K562 (cell line): ENCODE measurements around the gene MOB3C.

Experiments
- ARNT ChIP-seq, 2 experiments: fragments of 450-650 bp; IDR thresholded peaks; 2 replicates each; pipeline ENCODE4 v1.6.1; 2016; ENCODE audit warnings: mild to moderate bottlenecking in 1 of 2
- BRCA1 ChIP-seq, 2 experiments: fragments of 450-650 bp in 1 of 2; sonication (generic) in 1 of 2; formaldehyde crosslinking in 1 of 2; IDR thresholded peaks; 2 replicates each; pipeline versions ENCODE4 v1.5.0 to v1.6.1; 2017 to 2020; ENCODE audit warnings: mild to moderate bottlenecking in 1 of 2, missing genetic modification reagents in 1 of 2
- ESRRA ChIP-seq: fragments of 450-650 bp; IDR thresholded peaks from 2 replicates; pipeline ENCODE4 v1.6.1; 2014; ENCODE audit warnings: low read depth, mild to moderate bottlenecking, moderate library complexity, borderline replicate concordance
- GATA2 ChIP-seq: sonication (generic); formaldehyde crosslinking; IDR thresholded peaks from 2 replicates; pipeline ENCODE4 v1.4.0; 2020; ENCODE audit warnings: mild to moderate bottlenecking, missing genetic modification reagents
- KDM1A ChIP-seq, 2 experiments: fragments of 450-650 bp; IDR thresholded peaks; 2 replicates each; pipeline ENCODE4 v1.6.1; 2016; ENCODE audit warnings: mild to moderate bottlenecking in 2 of 2
- POLR2A ChIP-seq: fragments of 450-650 bp; conservative IDR thresholded peaks from 2 replicates; pipeline ENCODE4 v1.6.1; 2016
- TCF3 ChIP-seq: sonication (generic); formaldehyde crosslinking; IDR thresholded peaks from 2 replicates; pipeline ENCODE4 v1.4.0; 2020; ENCODE audit warnings: mild to moderate bottlenecking, missing genetic modification reagents
- YY1 ChIP-seq, 3 experiments: IDR thresholded peaks; 2 replicates each; pipeline ENCODE4 v1.6.1; 2011; ENCODE audit warnings: low read length in 2 of 3, mild to moderate bottlenecking in 2 of 3, moderate library complexity in 2 of 3, borderline replicate concordance in 1 of 3, control low read depth in 1 of 3, low read depth in 1 of 3; ENCODE audit not compliant: insufficient read depth in 3 of 3, insufficient replicate concordance in 2 of 3, control insufficient read depth in 1 of 3, insufficient read length in 1 of 3; ENCODE audit errors: extremely low read depth in 1 of 3
- ZNF354B ChIP-seq: fragments of 250-450 bp; sonication (Bioruptor Pico); IDR thresholded peaks from 2 replicates; pipeline ENCODE4 v1.4.0; 2020
- TF ChIP-seq, protein P1 (sequence below), 3 experiments: IDR thresholded peaks in 2 of 3; conservative IDR thresholded peaks in 1 of 3; 2 replicates each; pipeline ENCODE4 v1.5.1; 2011 to 2012; ENCODE audit warnings: low read length in 3 of 3, mild to moderate bottlenecking in 3 of 3, control low read depth in 2 of 3, improper control_type of control experiment in 1 of 3, inconsistent platforms in 1 of 3, low read depth in 1 of 3, mixed read lengths in 1 of 3, moderate library complexity in 1 of 3; ENCODE audit not compliant: insufficient read depth in 2 of 3
- TF ChIP-seq, protein P2 (sequence below): fragments of 250-450 bp; sonication (Bioruptor Pico); IDR thresholded peaks from 2 replicates; pipeline ENCODE4 v1.4.0; 2020; ENCODE audit warnings: mild to moderate bottlenecking
- TF ChIP-seq, protein P3 (sequence below): fragments of 450-650 bp; IDR thresholded peaks from 2 replicates; pipeline ENCODE4 v1.6.1; 2016; ENCODE audit warnings: antibody characterized with exemption

GRCh38 chr1:46614604-46614984, 2.0 kb downstream of the MOB3C start:
- TF ChIP-seq BRCA1 (IDR thresholded peaks at IDR 0.05) (no peak), BRCA1 (CRISPR knock-in tag; IDR thresholded peaks at IDR 0.05) (no peak), ESRRA (no peak), GATA2 (CRISPR knock-in tag) (no peak), ZNF354B (CRISPR knock-in tag) (no peak), TCF3 (CRISPR knock-in tag) (no peak), POLR2A (no peak), KDM1A (IDR thresholded peaks at IDR 0.05) (no peak), YY1 (IDR thresholded peaks at IDR 0.05; ENCODE audit: borderline replicate concordance in 1 of 3, control insufficient read depth in 1 of 3, extremely low read depth in 1 of 3, insufficient read depth in 3 of 3, insufficient read length in 1 of 3, insufficient replicate concordance in 2 of 3, low read depth in 1 of 3, low read length in 2 of 3) (no peak), ARNT (IDR thresholded peaks at IDR 0.05) (no peak)
- TF ChIP-seq, protein P1, sequence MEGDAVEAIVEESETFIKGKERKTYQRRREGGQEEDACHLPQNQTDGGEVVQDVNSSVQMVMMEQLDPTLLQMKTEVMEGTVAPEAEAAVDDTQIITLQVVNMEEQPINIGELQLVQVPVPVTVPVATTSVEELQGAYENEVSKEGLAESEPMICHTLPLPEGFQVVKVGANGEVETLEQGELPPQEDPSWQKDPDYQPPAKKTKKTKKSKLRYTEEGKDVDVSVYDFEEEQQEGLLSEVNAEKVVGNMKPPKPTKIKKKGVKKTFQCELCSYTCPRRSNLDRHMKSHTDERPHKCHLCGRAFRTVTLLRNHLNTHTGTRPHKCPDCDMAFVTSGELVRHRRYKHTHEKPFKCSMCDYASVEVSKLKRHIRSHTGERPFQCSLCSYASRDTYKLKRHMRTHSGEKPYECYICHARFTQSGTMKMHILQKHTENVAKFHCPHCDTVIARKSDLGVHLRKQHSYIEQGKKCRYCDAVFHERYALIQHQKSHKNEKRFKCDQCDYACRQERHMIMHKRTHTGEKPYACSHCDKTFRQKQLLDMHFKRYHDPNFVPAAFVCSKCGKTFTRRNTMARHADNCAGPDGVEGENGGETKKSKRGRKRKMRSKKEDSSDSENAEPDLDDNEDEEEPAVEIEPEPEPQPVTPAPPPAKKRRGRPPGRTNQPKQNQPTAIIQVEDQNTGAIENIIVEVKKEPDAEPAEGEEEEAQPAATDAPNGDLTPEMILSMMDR (IDR thresholded peaks at IDR 0.05 in 2 of 3, conservative IDR thresholded peaks at IDR 0.05 in 1 of 3; ENCODE audit: insufficient read depth in 2 of 3, low read depth in 1 of 3, low read length in 3 of 3) = no peak
- TF ChIP-seq, protein P2, sequence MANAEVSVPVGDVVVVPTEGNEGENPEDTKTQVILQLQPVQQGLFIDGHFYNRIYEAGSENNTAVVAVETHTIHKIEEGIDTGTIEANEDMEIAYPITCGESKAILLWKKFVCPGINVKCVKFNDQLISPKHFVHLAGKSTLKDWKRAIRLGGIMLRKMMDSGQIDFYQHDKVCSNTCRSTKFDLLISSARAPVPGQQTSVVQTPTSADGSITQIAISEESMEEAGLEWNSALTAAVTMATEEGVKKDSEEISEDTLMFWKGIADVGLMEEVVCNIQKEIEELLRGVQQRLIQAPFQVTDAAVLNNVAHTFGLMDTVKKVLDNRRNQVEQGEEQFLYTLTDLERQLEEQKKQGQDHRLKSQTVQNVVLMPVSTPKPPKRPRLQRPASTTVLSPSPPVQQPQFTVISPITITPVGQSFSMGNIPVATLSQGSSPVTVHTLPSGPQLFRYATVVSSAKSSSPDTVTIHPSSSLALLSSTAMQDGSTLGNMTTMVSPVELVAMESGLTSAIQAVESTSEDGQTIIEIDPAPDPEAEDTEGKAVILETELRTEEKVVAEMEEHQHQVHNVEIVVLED (CRISPR knock-in tag) = no peak
- TF ChIP-seq, protein P3, sequence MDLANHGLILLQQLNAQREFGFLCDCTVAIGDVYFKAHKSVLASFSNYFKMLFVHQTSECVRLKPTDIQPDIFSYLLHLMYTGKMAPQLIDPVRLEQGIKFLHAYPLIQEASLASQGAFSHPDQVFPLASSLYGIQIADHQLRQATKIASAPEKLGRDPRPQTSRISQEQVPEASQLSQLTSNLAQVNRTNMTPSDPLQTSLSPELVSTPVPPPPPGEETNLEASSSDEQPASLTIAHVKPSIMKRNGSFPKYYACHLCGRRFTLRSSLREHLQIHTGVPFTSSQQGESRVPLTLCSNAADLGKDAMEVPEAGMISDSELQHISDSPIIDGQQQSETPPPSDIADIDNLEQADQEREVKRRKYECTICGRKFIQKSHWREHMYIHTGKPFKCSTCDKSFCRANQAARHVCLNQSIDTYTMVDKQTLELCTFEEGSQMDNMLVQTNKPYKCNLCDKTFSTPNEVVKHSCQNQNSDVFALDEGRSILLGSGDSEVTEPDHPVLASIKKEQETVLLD = no peak
